K562 (cell line): ENCODE data around the gene MYO9A. TPM values are rescaled to one million over a fixed set of nuclear protein-coding genes. Genes with fewer than 3 reads are reported as not detected.

Source experiments
- ATAC-seq: fragments of 200-7000 bp; cut with Tn5 transposase; 3 replicates; pipeline ENCODE4 v1.9.1; 2020; ENCODE audit warnings: moderate library complexity
- BruUV-seq: library from RNA; stranded (reverse); fragments of 400-500 nt; replicated peaks from 2 replicates; lab custom pipeline; 2021; lab: Mats Ljungman, UMichigan
- CTCF ChIA-PET: fragments of 300-600 bp; formaldehyde crosslinking; extraction: SDS; loops from one replicate; lab custom pipeline; 2021; ENCODE audit warnings: low intra/inter-chr PET ratio; lab: Yijun Ruan, JAX
- POLR2A ChIA-PET: fragments of 300-600, 350-650 bp; sonication (Branson Sonifier 250); formaldehyde crosslinking; extraction: SDS; loops from one replicate; lab custom pipeline; 2021; ENCODE audit warnings: antibody characterized with exemption, inconsistent platforms; lab: Yijun Ruan, JAX
- DNase-seq, 4 experiments: peaks; one replicate each; pipeline versions ENCODE4 v3.0.0 to v3.0.0-alpha.2; 2011 to 2018; ENCODE audit warnings: low spot score in 3 of 4, mixed read lengths in 3 of 4; ENCODE audit errors: extremely low read depth in 1 of 4
- FAIRE-seq: peaks from 2 replicates; lab custom pipeline; 2011; peaks lifted over from hg19 to GRCh38; lab: Jason Lieb, UNC
- H2AFZ ChIP-seq: 2 replicates; pipeline ENCODE4 v1.6.0; 2011; ENCODE audit warnings: low read depth, low read length, control low read depth, inconsistent platforms
- H3K27ac ChIP-seq: fragments of 200-600 bp; 3 replicates; pipeline ENCODE4 v1.8.0; 2011; ENCODE audit warnings: low read depth, mild to moderate bottlenecking, control low read depth, inconsistent platforms, low read length, moderate library complexity, mixed read lengths; ENCODE audit errors: extremely low read depth
- H3K27me3 ChIP-seq, 2 experiments: fragments of 300-600 bp in 1 of 2; 2 replicates in 1 of 2; 3 replicates in 1 of 2; pipeline versions ENCODE4 v1.6.0 to v1.8.0; 2011; ENCODE audit warnings: inconsistent platforms in 2 of 2, low read length in 2 of 2, mild to moderate bottlenecking in 1 of 2, mixed read lengths in 1 of 2, moderate library complexity in 1 of 2; ENCODE audit not compliant: control insufficient read depth in 2 of 2, insufficient read depth in 2 of 2
- H3K36me3 ChIP-seq: fragments of 300-600 bp; 3 replicates; pipeline ENCODE4 v1.8.0; 2011; ENCODE audit warnings: mild to moderate bottlenecking, low read length, inconsistent platforms; ENCODE audit not compliant: control insufficient read depth, insufficient read depth
- H3K4me1 ChIP-seq, 2 experiments: fragments of 200-600 bp in 1 of 2; replicated peaks in 1 of 2; 2 replicates in 1 of 2; 3 replicates in 1 of 2; pipeline versions ENCODE4 v1.5.1 to v1.8.0; 2011; ENCODE audit warnings: inconsistent platforms in 2 of 2, low read length in 2 of 2, mild to moderate bottlenecking in 1 of 2, mixed read lengths in 1 of 2, moderate library complexity in 1 of 2; ENCODE audit not compliant: control insufficient read depth in 2 of 2, insufficient read depth in 2 of 2
- H3K4me2 ChIP-seq: 2 replicates; pipeline ENCODE4 v1.6.1; 2011; ENCODE audit warnings: low read length, control low read depth, inconsistent platforms, mixed read lengths; ENCODE audit not compliant: insufficient read depth
- H3K4me3 ChIP-seq: fragments of 200-600 bp; sonication (generic), shearing (Covaris generic); 2 replicates; pipeline ENCODE4 v1.5.1; 2016; ENCODE audit warnings: control low read depth, inconsistent platforms
- H3K79me2 ChIP-seq: fragments of 200-600 bp; 3 replicates; pipeline ENCODE4 v1.8.0; 2011; ENCODE audit warnings: low read length, inconsistent platforms; ENCODE audit not compliant: control insufficient read depth, insufficient read depth
- H3K9ac ChIP-seq, 2 experiments: 2 replicates each; pipeline versions ENCODE4 v1.6.0 to v1.6.1; 2011; ENCODE audit warnings: low read depth in 2 of 2, low read length in 2 of 2, control low read depth in 1 of 2, inconsistent platforms in 1 of 2, mild to moderate bottlenecking in 1 of 2, mixed read lengths in 1 of 2; ENCODE audit not compliant: insufficient read depth in 1 of 2
- H3K9me1 ChIP-seq: one replicate; pipeline ENCODE4 v1.6.0; 2011; ENCODE audit warnings: inconsistent platforms, mild to moderate bottlenecking, low read length, moderate library complexity; ENCODE audit not compliant: control insufficient read depth, insufficient read depth
- H3K9me3 ChIP-seq: replicated peaks from 2 replicates; pipeline ENCODE4 v1.5.1; 2011; ENCODE audit warnings: low read depth, low read length, inconsistent platforms; ENCODE audit not compliant: control insufficient read depth, insufficient read depth
- H4K20me1 ChIP-seq: replicated peaks from 2 replicates; pipeline ENCODE4 v1.6.1; 2011; ENCODE audit warnings: low read length, inconsistent platforms, mixed read lengths; ENCODE audit not compliant: control insufficient read depth, insufficient read depth
- ARID3A ChIP-seq: IDR thresholded peaks from 2 replicates; pipeline ENCODE4 v1.6.1; 2012; ENCODE audit warnings: low read depth, low read length, improper control_type of control experiment, borderline replicate concordance
- HNRNPH1 ChIP-seq: fragments of 200-400 bp; formaldehyde crosslinking; optimal IDR thresholded peaks from 2 replicates; pipeline ENCODE3; 2017; ENCODE audit warnings: low read depth, mild to moderate bottlenecking, low read length, moderate library complexity
- JUNB ChIP-seq: fragments of 450-650 bp; formaldehyde crosslinking; conservative IDR thresholded peaks from 2 replicates; pipeline ENCODE4 v1.4.0; 2020; ENCODE audit warnings: mild to moderate bottlenecking
- KDM1A ChIP-seq, 2 experiments: fragments of 450-650 bp; IDR thresholded peaks; 2 replicates each; pipeline ENCODE4 v1.6.1; 2016; ENCODE audit warnings: mild to moderate bottlenecking in 2 of 2
- ZNF277 ChIP-seq: fragments of 250-450 bp; sonication (Bioruptor Pico); IDR thresholded peaks from 2 replicates; pipeline ENCODE4 v1.8.0; 2022; ENCODE audit warnings: inconsistent platforms, mild to moderate bottlenecking, moderate library complexity, borderline replicate concordance
- ZNF3 ChIP-seq: fragments of 250-450 bp; sonication (Bioruptor Pico); IDR thresholded peaks from 2 replicates; pipeline ENCODE4 v1.5.0; 2021; ENCODE audit warnings: mild to moderate bottlenecking, moderate library complexity
- WGBS: fragments of 100-300 bp; shearing (Covaris generic); methylation state at CpG from one replicate; pipeline ENCODE4 v1.1.6; 2016; ENCODE audit warnings: low coverage, mixed read lengths; ENCODE audit not compliant: insufficient coverage; ENCODE audit errors: missing lambda C conversion rate; 5-methylcytosine and 5-hydroxymethylcytosine counted together
- in situ Hi-C: fragments of 300-500 bp; cut with MboI; formaldehyde crosslinking; loops from 4 replicates; pipeline ENCODE4 v1.15.0; 2018; ENCODE audit warnings: inconsistent platforms, mixed read lengths
- intact Hi-C: fragments of 100-400 bp; cut with micrococcal nuclease; formaldehyde crosslinking; loops from 2 replicates; pipeline ENCODE4 v1.14.2; 2022
- polyA plus RNA-seq, 8 experiments: library from polyadenylated mRNA; depleted of rRNA in 4 of 8; stranded (reverse) in 5 of 8; unstranded in 3 of 8; fragments of >200 nt; fragmentation: Nextera tagmentation in 2 of 8; fragmentation: Illumina TruSeq in 1 of 8; extraction: Ambion mirVana in 2 of 8; extraction: Trizol in 1 of 8; gene quantifications; 2 replicates each; pipeline versions ENCODE4 v1.2.1 to v1.2.3, GENCODE V29; 2011 to 2014; ENCODE audit warnings: inconsistent platforms in 1 of 8, missing spikeins in 1 of 8
- total RNA-seq, 7 experiments: library from RNA; depleted of rRNA in 6 of 7; stranded (reverse); fragments of >200 nt in 6 of 7; fragmentation: Illumina TruSeq in 2 of 7; extraction: Trizol in 2 of 7; gene quantifications; 2 replicates each; pipeline versions ENCODE4 v1.2.1 to v1.2.3, GENCODE V29; 2011 to 2021; ENCODE audit warnings: low replicate concordance in 1 of 7
- TF ChIP-seq, protein P1 (sequence below): fragments of 450-650 bp; formaldehyde crosslinking; IDR thresholded peaks from 2 replicates; pipeline ENCODE4 v1.4.0; 2022; ENCODE audit warnings: missing genetic modification characterization
- TF ChIP-seq, protein P2 (sequence below): fragments of 450-650 bp; IDR thresholded peaks from 2 replicates; pipeline ENCODE4 v1.6.1; 2016; ENCODE audit warnings: mild to moderate bottlenecking

MYO9A gene
- total and polyA plus RNA-seq, 9 of the 15 experiments (the other 6 are each of a cell fraction or from before 2014, with no cell fraction given): 1.9 to 15.4 (median 5.8) TPM

DNA sequence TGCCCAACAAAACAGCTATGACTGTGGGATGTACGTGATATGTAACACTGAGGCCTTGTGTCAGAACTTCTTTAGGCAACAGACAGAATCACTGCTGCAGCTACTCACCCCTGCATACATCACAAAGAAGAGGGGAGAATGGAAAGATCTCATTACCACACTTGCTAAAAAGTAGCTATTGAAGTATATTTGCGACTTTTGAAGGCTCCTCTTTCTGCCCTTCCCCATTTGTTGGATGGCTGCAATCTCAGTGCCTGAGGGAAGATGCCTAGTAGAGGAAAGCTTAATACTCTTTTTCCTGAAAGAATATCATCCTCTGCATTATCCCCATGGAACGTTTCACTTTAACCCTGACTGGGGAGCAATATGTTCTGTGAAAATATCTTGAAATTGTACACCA lies 22.1 kb upstream of the MYO9A start:
- Histone ChIP-seq H3K9ac (no peak overlapping the region), H3K9me3 (no peaks in the 10 kb centered on the region), H3K27me3 (peaks cover 0 to 6% of the 10 kb centered on the region in 2 experiments; a peak in 4 of 5 replicates), H3K36me3 (no peaks in the 10 kb centered on the region), H2AFZ (no peak overlapping the region), H3K4me3 (no peak overlapping the region), H3K4me2 (no peak overlapping the region), H3K4me1 (no peaks in the 10 kb centered on the region), H3K9me1 (no peaks in the 10 kb centered on the region), H3K79me2 (no peaks in the 10 kb centered on the region), H3K27ac (no peak overlapping the region), H4K20me1 (no peaks in the 10 kb centered on the region)
- 2% methylated on average over 3 of the region's 3 CpGs for WGBS
- intact Hi-C loops (no loop called here), in situ Hi-C loops (no loop called here)
- no peak for TF ChIP-seq ZNF277 (CRISPR knock-in tag)
- CTCF ChIA-PET: no interaction called here
- BruUV-seq: no TSS peak
- ATAC-seq (no peak), DNase-seq (no peak), FAIRE-seq (no peak)
- POLR2A ChIA-PET: interaction anchor here (1.1 kb wide), 1 partner anchor 21 kb away, joined by 3 read pairs; no protein-coding TSS in a partner anchor

DNA sequence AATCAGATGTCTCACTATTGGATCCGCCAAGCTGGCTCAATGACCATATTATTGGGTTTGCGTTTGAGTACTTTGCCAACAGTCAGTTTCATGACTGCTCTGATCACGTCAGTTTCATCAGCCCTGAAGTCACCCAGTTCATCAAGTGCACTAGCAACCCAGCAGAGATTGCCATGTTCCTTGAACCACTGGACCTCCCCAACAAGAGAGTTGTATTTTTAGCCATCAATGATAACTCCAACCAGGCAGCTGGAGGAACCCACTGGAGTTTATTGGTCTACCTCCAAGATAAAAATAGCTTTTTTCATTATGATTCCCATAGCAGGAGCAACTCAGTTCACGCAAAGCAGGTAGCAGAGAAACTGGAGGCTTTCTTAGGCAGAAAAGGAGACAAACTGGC lies 21.7 kb upstream of the MYO9A start:
- in situ Hi-C loops: no loop called here
- H3K27ac ChIP-seq: no peak overlapping the region
- ATAC-seq (no peak), DNase-seq (no peak), FAIRE-seq (no peak)
- CTCF ChIA-PET: no interaction called here
- POLR2A ChIA-PET: interaction anchor here (0.6 to 1.1 kb wide), 2 partner anchors 21 to 37 kb away, joined by 3 read pairs; no protein-coding TSS in a partner anchor
- no peak overlapping the region for H2AFZ ChIP-seq
- intact Hi-C loops: no loop called here
- H3K9ac ChIP-seq: no peak overlapping the region
- no TSS peak for BruUV-seq
- no peaks in the 10 kb centered on the region for H3K9me1 ChIP-seq
- no peak overlapping the region for H3K4me3 ChIP-seq
- H3K27me3 ChIP-seq: peaks cover 0 to 4% of the 10 kb centered on the region in 2 experiments; a peak in 4 of 5 replicates
- WGBS: 46% methylated on average over 4 of the region's 4 CpGs
- H3K4me2 ChIP-seq: no peak overlapping the region
- no peaks in the 10 kb centered on the region for H3K9me3 ChIP-seq
- H3K36me3 ChIP-seq: no peaks in the 10 kb centered on the region
- no peaks in the 10 kb centered on the region for H3K79me2 ChIP-seq
- no peaks in the 10 kb centered on the region for H4K20me1 ChIP-seq
- no peaks in the 10 kb centered on the region for H3K4me1 ChIP-seq
- TF ChIP-seq ARID3A (no peak), HNRNPH1 (no peak), ZNF3 (CRISPR knock-in tag) (no peak), KDM1A (IDR thresholded peaks at IDR 0.05) (no peak), JUNB (CRISPR knock-in tag) (no peak)
- TF ChIP-seq, protein P1, sequence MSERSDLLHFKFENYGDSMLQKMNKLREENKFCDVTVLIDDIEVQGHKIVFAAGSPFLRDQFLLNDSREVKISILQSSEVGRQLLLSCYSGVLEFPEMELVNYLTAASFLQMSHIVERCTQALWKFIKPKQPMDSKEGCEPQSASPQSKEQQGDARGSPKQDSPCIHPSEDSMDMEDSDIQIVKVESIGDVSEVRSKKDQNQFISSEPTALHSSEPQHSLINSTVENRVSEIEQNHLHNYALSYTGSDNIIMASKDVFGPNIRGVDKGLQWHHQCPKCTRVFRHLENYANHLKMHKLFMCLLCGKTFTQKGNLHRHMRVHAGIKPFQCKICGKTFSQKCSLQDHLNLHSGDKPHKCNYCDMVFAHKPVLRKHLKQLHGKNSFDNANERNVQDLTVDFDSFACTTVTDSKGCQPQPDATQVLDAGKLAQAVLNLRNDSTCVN (CRISPR knock-in tag): no peak
- TF ChIP-seq, protein P2, sequence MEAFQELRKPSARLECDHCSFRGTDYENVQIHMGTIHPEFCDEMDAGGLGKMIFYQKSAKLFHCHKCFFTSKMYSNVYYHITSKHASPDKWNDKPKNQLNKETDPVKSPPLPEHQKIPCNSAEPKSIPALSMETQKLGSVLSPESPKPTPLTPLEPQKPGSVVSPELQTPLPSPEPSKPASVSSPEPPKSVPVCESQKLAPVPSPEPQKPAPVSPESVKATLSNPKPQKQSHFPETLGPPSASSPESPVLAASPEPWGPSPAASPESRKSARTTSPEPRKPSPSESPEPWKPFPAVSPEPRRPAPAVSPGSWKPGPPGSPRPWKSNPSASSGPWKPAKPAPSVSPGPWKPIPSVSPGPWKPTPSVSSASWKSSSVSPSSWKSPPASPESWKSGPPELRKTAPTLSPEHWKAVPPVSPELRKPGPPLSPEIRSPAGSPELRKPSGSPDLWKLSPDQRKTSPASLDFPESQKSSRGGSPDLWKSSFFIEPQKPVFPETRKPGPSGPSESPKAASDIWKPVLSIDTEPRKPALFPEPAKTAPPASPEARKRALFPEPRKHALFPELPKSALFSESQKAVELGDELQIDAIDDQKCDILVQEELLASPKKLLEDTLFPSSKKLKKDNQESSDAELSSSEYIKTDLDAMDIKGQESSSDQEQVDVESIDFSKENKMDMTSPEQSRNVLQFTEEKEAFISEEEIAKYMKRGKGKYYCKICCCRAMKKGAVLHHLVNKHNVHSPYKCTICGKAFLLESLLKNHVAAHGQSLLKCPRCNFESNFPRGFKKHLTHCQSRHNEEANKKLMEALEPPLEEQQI: no peak
